ENCODE results near the gene SMARCA4.

Gene SMARCA4

GRCh38 chr19:10962863-10963262, 2.0 kb downstream of the SMARCA4 start:
- peaks cover 5% of the 10 kb centered on the region for H3K4me1 ChIP-seq (ENCODE audit: control insufficient read depth, insufficient read depth, low read length)
- H3K27ac ChIP-seq (ENCODE audit: extremely low read depth, low read depth, low read length): no peak overlapping the region
- peaks cover 0 to 2% of the 10 kb centered on the region in 2 experiments; a peak in 2 of 3 replicates for H3K36me3 ChIP-seq (ENCODE audit: control insufficient read depth in 2 of 2, insufficient read depth in 1 of 2, low read length in 2 of 2)
- no peaks in the 10 kb centered on the region for H3K9me3 ChIP-seq (ENCODE audit: control insufficient read depth, insufficient read depth, low read depth, low read length)
- ChIA-PET POLR2A (no interaction called here), CTCF (interaction anchor here (0.7 to 1.0 kb wide), 2 partner anchors 83 to 99 kb away, joined by 3 read pairs; no protein-coding TSS in a partner anchor)
- H3K4me3 ChIP-seq (ENCODE audit: low read depth, low read length): no peak overlapping the region
- no peak for TF ChIP-seq ZNF239 (tag by site-specific recombination; IDR thresholded peaks at IDR 0.05)
- no peak for TF ChIP-seq KLF1 (tag by site-specific recombination; IDR thresholded peaks at IDR 0.05)
- TF ChIP-seq ZNF362 (tag by site-specific recombination; IDR thresholded peaks at IDR 0.05): no peak
- no peak for TF ChIP-seq ZNF585B (tag by site-specific recombination; IDR thresholded peaks at IDR 0.05)
- TF ChIP-seq ZNF76 (tag by site-specific recombination; IDR thresholded peaks at IDR 0.05; ENCODE audit: borderline replicate concordance, low read depth): no peak
- no peak for TF ChIP-seq TCF7L2 (IDR thresholded peaks at IDR 0.05; ENCODE audit: borderline replicate concordance, low read depth, low read length)
- no peak for TF ChIP-seq OSR2 (tag by site-specific recombination; IDR thresholded peaks at IDR 0.05)
- no peak for TF ChIP-seq ZNF664 (tag by site-specific recombination; IDR thresholded peaks at IDR 0.05)
- TF ChIP-seq ZNF302 (tag by site-specific recombination; IDR thresholded peaks at IDR 0.05; ENCODE audit: low read depth): no peak
- no peak for TF ChIP-seq ZNF521 (tag by site-specific recombination; IDR thresholded peaks at IDR 0.05)
- TF ChIP-seq ZNF843 (tag by site-specific recombination; IDR thresholded peaks at IDR 0.05): no peak
- no peak for TF ChIP-seq KLF9 (tag by site-specific recombination; IDR thresholded peaks at IDR 0.05; ENCODE audit: low read depth)
- no peak for TF ChIP-seq ZNF114 (tag by site-specific recombination; IDR thresholded peaks at IDR 0.05)
- TF ChIP-seq ZNF146 (tag by site-specific recombination; IDR thresholded peaks at IDR 0.05): no peak
- no peak for TF ChIP-seq PRDM4 (tag by site-specific recombination; IDR thresholded peaks at IDR 0.05)
- no peak for TF ChIP-seq ZNF544 (tag by site-specific recombination; IDR thresholded peaks at IDR 0.05)
- no peak for TF ChIP-seq ZNF670 (tag by site-specific recombination; IDR thresholded peaks at IDR 0.05; ENCODE audit: low read depth)

- POLR2A ChIA-PET: interaction anchor here (0.7 to 0.8 kb wide), 3 partner anchors 12 to 192 kb away, joined by 3 to 5 read pairs (median 4); no protein-coding TSS in a partner anchor
- Histone ChIP-seq H3K27ac (ENCODE audit: extremely low read depth, low read depth, low read length) (no peak overlapping the region), H3K4me3 (ENCODE audit: low read depth, low read length) (no peak overlapping the region), H3K36me3 (ENCODE audit: control insufficient read depth in 2 of 2, insufficient read depth in 1 of 2, low read length in 2 of 2) (peaks cover 0 to 2% of the 10 kb centered on the region in 2 experiments; a peak in 2 of 3 replicates), H3K9me3 (ENCODE audit: control insufficient read depth, insufficient read depth, low read depth, low read length) (no peaks in the 10 kb centered on the region), H3K4me1 (ENCODE audit: control insufficient read depth, insufficient read depth, low read length) (peaks cover 7% of the 10 kb centered on the region)
- CTCF ChIA-PET: no interaction called here
- TF ChIP-seq ATF2 (tag by site-specific recombination; IDR thresholded peaks at IDR 0.05; ENCODE audit: low read depth) (peak; percentile 88), ZBTB6 (tag by site-specific recombination; IDR thresholded peaks at IDR 0.05) (peak; percentile 32; the same call in 1 of the 2 replicates), ZBTB49 (tag by site-specific recombination; IDR thresholded peaks at IDR 0.05; ENCODE audit: low read depth) (no peak)
These were observed 3.0 kb downstream of the SMARCA4 start for GRCh38 chr19:10963865-10964264.

Measured in HEK293 (cell line).